SK-MEL-5 (cell line): ENCODE results near the gene PCCA. TPM values are rescaled to one million over a fixed set of nuclear protein-coding genes. Genes with fewer than 3 reads are reported as not detected.

ENCODE experiments used
- DNase-seq: peaks from one replicate; pipeline ENCODE4 v3.0.0-alpha.2; 2016; ENCODE audit warnings: low read depth, low spot score
- in situ Hi-C: cut with HindIII; loops from 2 replicates; pipeline ENCODE4 v1.10.0; 2016; ENCODE audit warnings: low sequenced_read_pairs, high pct_unique_total_duplicates, low pct_unique_long_range_greater_than_20kb
- total RNA-seq: library from RNA; depleted of rRNA; stranded (reverse); fragments of >200 nt; shearing (Covaris generic); gene quantifications from 2 replicates; pipeline ENCODE4 v1.2.3, GENCODE V29; 2014

Gene PCCA
- total RNA-seq, 1 experiment from 2014 or later = 12.4 TPM

- in situ Hi-C loops = no loop called here
Observed at GRCh38 chr13:100526318-100527000, 437.6 kb downstream of the PCCA start.

GRCh38 chr13:100527644-100528043 is 438.8 kb downstream of the PCCA start:
- in situ Hi-C loops = no loop called here

More at GRCh38 chr13:100526318-100527000, 437.6 kb downstream of the PCCA start:
- DNase-seq = no peak

GRCh38 chr13:100528353-100528752 is 439.5 kb downstream of the PCCA start:
- DNase-seq = no peak
- in situ Hi-C loops = no loop called here

More at GRCh38 chr13:100527644-100528043, 438.8 kb downstream of the PCCA start:
- DNase-seq = no peak

- in situ Hi-C loops = no loop called here
Observed at GRCh38 chr13:100528820-100529219, 439.9 kb downstream of the PCCA start.

GRCh38 chr13:100529666-100530377 is 440.9 kb downstream of the PCCA start:
- in situ Hi-C loops = no loop called here
- no peak for DNase-seq

More at GRCh38 chr13:100528820-100529219, 439.9 kb downstream of the PCCA start:
- DNase-seq = no peak

- no peak for DNase-seq
- in situ Hi-C loops = no loop called here
Observed at GRCh38 chr13:100530671-100531213, 441.8 kb downstream of the PCCA start.

- in situ Hi-C loops = no loop called here
- DNase-seq = no peak
Observed at GRCh38 chr13:100532090-100532766, 443.3 kb downstream of the PCCA start.

GRCh38 chr13:100532836-100533435 is 444.0 kb downstream of the PCCA start:
- DNase-seq = no peak
- in situ Hi-C loops = no loop called here

GRCh38 chr13:100533588-100534041 is 444.7 kb downstream of the PCCA start:
- no peak for DNase-seq
- in situ Hi-C loops = no loop called here

- in situ Hi-C loops = no loop called here
- DNase-seq = no peak
Observed at GRCh38 chr13:100534147-100534843, 445.4 kb downstream of the PCCA start.

GRCh38 chr13:100534911-100535310 is 446.0 kb downstream of the PCCA start:
- in situ Hi-C loops = no loop called here
- no peak for DNase-seq

- no peak for DNase-seq
- in situ Hi-C loops = no loop called here
Observed at GRCh38 chr13:100535426-100536135, 446.7 kb downstream of the PCCA start.

- in situ Hi-C loops = no loop called here
- DNase-seq = no peak
Observed at GRCh38 chr13:100536643-100537180, 447.8 kb downstream of the PCCA start.

- in situ Hi-C loops = no loop called here
Observed at GRCh38 chr13:100537486-100537885, 448.6 kb downstream of the PCCA start.

GRCh38 chr13:100537951-100538462 is 449.1 kb downstream of the PCCA start:
- in situ Hi-C loops = no loop called here
- DNase-seq = no peak

More at GRCh38 chr13:100537486-100537885, 448.6 kb downstream of the PCCA start:
- DNase-seq = no peak

GRCh38 chr13:100540621-100541020 is 451.7 kb downstream of the PCCA start:
- DNase-seq = no peak
- in situ Hi-C loops = no loop called here
